ENCODE measurements around the gene IMPG2.
"Not testable (repeated sequence)": the region's sequence is repeated elsewhere in the genome, so short reads cannot be mapped to it uniquely, and the experiment has no call there.

IMPG2 gene
- total RNA-seq = 0.49 to 9.7 (median 1.6) reads per million in 9 experiments

GRCh38 chr3:101320475-101320874, at the start of gene IMPG2:
TSS of gene IMPG2 (minus strand) at chr3:101320575. CDS start at chr3:101320372, 203 bp downstream.
- H3K4me1 Mint-ChIP-seq (ENCODE audit: low read depth in 2 of 2) = no peaks in the 10 kb centered on the region
- no peaks in the 10 kb centered on the region for H3K9me3 Mint-ChIP-seq
- no peak within 1 kb of the TSS for H3K4me3 Mint-ChIP-seq
- H3K27me3 Mint-ChIP-seq = no peaks in the 10 kb centered on the region
- no peak within 1 kb of the TSS for H3K27ac Mint-ChIP-seq
- peaks cover 9% of the 10 kb centered on the region for H3K36me3 Mint-ChIP-seq (ENCODE audit: insufficient read depth)
- no peak for DNase-seq
- no peak for ATAC-seq (replicated peaks)

GRCh38 chr3:101362406-101362805, 42.0 kb upstream of the IMPG2 start:
- no peak for DNase-seq
- H3K27me3 Mint-ChIP-seq = no peaks in the 10 kb centered on the region
- no peaks in the 10 kb centered on the region for H3K4me1 Mint-ChIP-seq (ENCODE audit: low read depth in 2 of 2)
- no peaks in the 10 kb centered on the region for H3K9me3 Mint-ChIP-seq
- ATAC-seq (replicated peaks) = no peak
- peak overlapping the region in 1 of 2 donors; percentile 20 for H3K27ac Mint-ChIP-seq
- no peak overlapping the region for H3K4me3 Mint-ChIP-seq
- H3K36me3 Mint-ChIP-seq (ENCODE audit: insufficient read depth) = peaks cover 52% of the 10 kb centered on the region

- Mint-ChIP-seq H3K36me3 (ENCODE audit: insufficient read depth) (peaks cover 10% of the 10 kb centered on the region), H3K27me3 (no peaks in the 10 kb centered on the region), H3K9me3 (no peaks in the 10 kb centered on the region), H3K27ac (no peak overlapping the region), H3K4me1 (ENCODE audit: low read depth in 2 of 2) (no peaks in the 10 kb centered on the region), H3K4me3 (no peak overlapping the region)
- ATAC-seq (replicated peaks) = no peak
- DNase-seq = no peak
Observed at GRCh38 chr3:101351829-101352228, 31.5 kb upstream of the IMPG2 start.

GRCh38 chr3:101340591-101340990, 20.2 kb upstream of the IMPG2 start:
- H3K9me3 Mint-ChIP-seq = no peaks in the 10 kb centered on the region
- no peak overlapping the region for H3K27ac Mint-ChIP-seq
- H3K36me3 Mint-ChIP-seq (ENCODE audit: insufficient read depth) = peaks cover 34% of the 10 kb centered on the region
- no peaks in the 10 kb centered on the region for H3K4me1 Mint-ChIP-seq (ENCODE audit: low read depth in 2 of 2)
- no peaks in the 10 kb centered on the region for H3K27me3 Mint-ChIP-seq
- no peak overlapping the region for H3K4me3 Mint-ChIP-seq
- ATAC-seq (replicated peaks) (no peak), DNase-seq (no peak)

DNA sequence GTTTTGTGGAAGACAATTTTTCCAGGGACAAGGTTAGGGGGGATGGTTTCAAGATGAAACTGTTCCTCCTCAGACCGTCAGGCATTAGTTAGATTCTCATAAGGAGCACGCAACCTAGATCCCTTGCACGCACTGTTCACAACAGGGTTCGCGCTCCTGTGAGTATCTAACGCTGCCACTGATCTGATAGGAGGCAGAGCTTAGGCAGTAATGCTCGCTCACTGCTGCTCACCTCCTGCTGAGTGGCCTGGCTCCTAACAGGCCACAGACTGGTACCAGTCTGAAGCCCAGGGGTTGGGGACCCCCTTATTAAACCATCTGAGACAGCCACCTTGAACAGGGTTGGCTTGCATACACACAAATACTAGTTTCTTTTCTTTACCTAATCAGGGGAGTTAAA, 13.5 kb upstream of the IMPG2 start:
- Mint-ChIP-seq H3K27ac (peak overlapping the region in 1 of 2 donors; percentile 38), H3K9me3 (no peaks in the 10 kb centered on the region)
- no peak for DNase-seq

GRCh38 chr3:101329016-101329673, 8.8 kb upstream of the IMPG2 start:
- H3K27me3 Mint-ChIP-seq = no peaks in the 10 kb centered on the region
- no peaks in the 10 kb centered on the region for H3K9me3 Mint-ChIP-seq
- no peak overlapping the region for H3K4me3 Mint-ChIP-seq
- ATAC-seq (replicated peaks) (no peak), DNase-seq (no peak)
- no peak overlapping the region for H3K27ac Mint-ChIP-seq
- H3K4me1 Mint-ChIP-seq (ENCODE audit: low read depth in 2 of 2) = no peaks in the 10 kb centered on the region
- H3K36me3 Mint-ChIP-seq (ENCODE audit: insufficient read depth) = peaks cover 60% of the 10 kb centered on the region

More for the DNA sequence above, 13.5 kb upstream of the IMPG2 start:
- no peak for ATAC-seq (replicated peaks)
- Mint-ChIP-seq H3K4me3 (no peak overlapping the region), H3K4me1 (ENCODE audit: low read depth in 2 of 2) (no peaks in the 10 kb centered on the region), H3K27me3 (no peaks in the 10 kb centered on the region), H3K36me3 (ENCODE audit: insufficient read depth) (peaks cover 53% of the 10 kb centered on the region)

GRCh38 chr3:101325393-101326134, 5.2 kb upstream of the IMPG2 start:
- H3K27ac Mint-ChIP-seq = no peak overlapping the region
- ATAC-seq (replicated peaks) (no peak), DNase-seq (no peak)
- no peak overlapping the region for H3K4me3 Mint-ChIP-seq
- no peaks in the 10 kb centered on the region for H3K9me3 Mint-ChIP-seq
- no peaks in the 10 kb centered on the region for H3K27me3 Mint-ChIP-seq
- H3K36me3 Mint-ChIP-seq (ENCODE audit: insufficient read depth) = peaks cover 38% of the 10 kb centered on the region
- no peaks in the 10 kb centered on the region for H3K4me1 Mint-ChIP-seq (ENCODE audit: low read depth in 2 of 2)

GRCh38 chr3:101319531-101319930, 844 bp downstream of the IMPG2 start:
- peaks cover 3% of the 10 kb centered on the region for H3K36me3 Mint-ChIP-seq (ENCODE audit: insufficient read depth)
- no peak overlapping the region for H3K4me3 Mint-ChIP-seq
- no peaks in the 10 kb centered on the region for H3K4me1 Mint-ChIP-seq (ENCODE audit: low read depth in 2 of 2)
- H3K27ac Mint-ChIP-seq = no peak overlapping the region
- ATAC-seq (replicated peaks) (no peak), DNase-seq (no peak)
- H3K9me3 Mint-ChIP-seq = no peaks in the 10 kb centered on the region
- H3K27me3 Mint-ChIP-seq = no peaks in the 10 kb centered on the region

DNA sequence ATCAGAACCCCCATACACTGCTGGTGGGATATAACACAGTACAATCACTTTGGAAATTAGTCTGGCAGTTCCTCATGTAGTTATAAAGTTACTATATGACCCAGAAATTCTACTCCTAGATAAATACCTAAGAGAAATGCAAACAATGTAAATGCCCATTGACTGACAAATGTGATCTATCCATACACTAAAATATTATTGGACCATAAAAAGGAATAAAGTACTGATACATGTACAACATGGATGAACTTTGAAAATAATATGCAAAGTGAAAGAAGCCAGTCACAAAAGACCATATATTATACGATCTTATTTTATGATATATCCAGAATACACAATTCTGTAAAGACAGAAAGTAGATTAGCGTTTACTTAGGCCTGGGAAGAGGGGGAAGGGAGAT, 7.8 kb downstream of the IMPG2 start:
- peaks cover 6% of the 10 kb centered on the region for H3K36me3 Mint-ChIP-seq (ENCODE audit: insufficient read depth)
- no peak overlapping the region for H3K27ac Mint-ChIP-seq

DNA sequence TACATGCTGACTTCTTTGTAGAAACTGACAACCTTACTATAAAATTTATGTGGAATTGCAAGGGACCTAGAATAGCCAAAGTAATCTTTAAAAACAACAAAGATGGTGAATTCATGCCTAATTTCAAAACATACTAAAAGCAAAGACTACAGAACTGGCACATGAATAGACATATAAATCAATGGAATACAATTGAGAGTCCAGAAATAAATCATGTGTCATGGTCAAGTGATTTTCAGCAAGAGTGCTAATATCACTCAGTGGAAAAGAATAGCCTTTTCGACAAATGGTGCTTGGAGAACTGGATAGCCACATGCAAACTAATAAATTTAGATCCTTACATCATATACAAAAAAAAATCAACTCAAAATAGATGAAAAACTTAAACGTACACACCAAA, 8.7 kb downstream of the IMPG2 start:
- no peak overlapping the region for H3K27ac Mint-ChIP-seq
- H3K4me3 Mint-ChIP-seq = no peak overlapping the region
- peaks cover 5 to 9% of the 10 kb centered on the region in 2 donors for H3K9me3 Mint-ChIP-seq
- H3K27me3 Mint-ChIP-seq = no peaks in the 10 kb centered on the region
- DNase-seq = no peak
- ATAC-seq (replicated peaks) = no peak
- peaks cover 6% of the 10 kb centered on the region for H3K36me3 Mint-ChIP-seq (ENCODE audit: insufficient read depth)
- no peaks in the 10 kb centered on the region for H3K4me1 Mint-ChIP-seq (ENCODE audit: low read depth in 2 of 2)

More for the DNA sequence above, 7.8 kb downstream of the IMPG2 start:
- H3K4me1 Mint-ChIP-seq (ENCODE audit: low read depth in 2 of 2) = no peaks in the 10 kb centered on the region
- ATAC-seq (replicated peaks) (no peak), DNase-seq (no peak)
- H3K9me3 Mint-ChIP-seq = peaks cover 5 to 9% of the 10 kb centered on the region in 2 donors
- no peaks in the 10 kb centered on the region for H3K27me3 Mint-ChIP-seq
- no peak overlapping the region for H3K4me3 Mint-ChIP-seq

- Mint-ChIP-seq H3K27me3 (no peaks in the 10 kb centered on the region), H3K4me3 (no peak overlapping the region), H3K9me3 (peaks cover 5 to 9% of the 10 kb centered on the region in 2 donors), H3K36me3 (ENCODE audit: insufficient read depth) (peaks cover 6% of the 10 kb centered on the region), H3K4me1 (ENCODE audit: low read depth in 2 of 2) (no peaks in the 10 kb centered on the region), H3K27ac (no peak overlapping the region)
- no peak for DNase-seq
- ATAC-seq (replicated peaks) = no peak
Observed at GRCh38 chr3:101310978-101311375, 9.4 kb downstream of the IMPG2 start.

- H3K27me3 Mint-ChIP-seq; H3K9me3 Mint-ChIP-seq; ATAC-seq (replicated peaks); DNase-seq; H3K4me1 Mint-ChIP-seq (ENCODE audit: low read depth in 2 of 2); H3K36me3 Mint-ChIP-seq (ENCODE audit: insufficient read depth); H3K27ac Mint-ChIP-seq; H3K4me3 Mint-ChIP-seq: not testable (repeated sequence)
Observed at GRCh38 chr3:101308147-101308772, 12.1 kb downstream of the IMPG2 start.

DNA sequence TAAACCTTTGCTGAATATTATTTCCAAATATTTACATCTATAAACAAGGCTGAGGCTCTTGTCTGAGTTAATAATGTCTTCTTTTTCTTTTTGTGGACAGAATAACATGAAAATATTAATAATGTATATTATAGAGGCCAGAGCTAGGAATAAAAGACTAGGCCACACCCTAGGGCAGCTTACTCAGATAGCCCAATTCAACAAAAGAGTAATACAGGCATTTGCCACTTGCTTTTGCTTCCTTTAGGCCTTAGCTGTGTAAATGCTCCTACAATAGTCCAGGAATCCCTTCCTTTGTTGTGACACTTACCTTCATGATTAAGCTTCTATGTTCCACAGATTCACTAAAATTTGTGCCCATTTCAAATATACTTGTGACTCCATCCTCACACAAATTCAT, 16.5 kb downstream of the IMPG2 start:
- Mint-ChIP-seq H3K36me3 (ENCODE audit: insufficient read depth) (peaks cover 13% of the 10 kb centered on the region), H3K4me1 (ENCODE audit: low read depth in 2 of 2) (no peaks in the 10 kb centered on the region), H3K9me3 (peaks cover 5 to 18% of the 10 kb centered on the region in 2 donors), H3K4me3 (no peak overlapping the region), H3K27ac (no peak overlapping the region), H3K27me3 (no peaks in the 10 kb centered on the region)
- no peak for DNase-seq
- ATAC-seq (replicated peaks) = no peak
